RPMI7951 (cell line): ENCODE data around the gene SLC10A7. TPM values are rescaled to one million over a fixed set of nuclear protein-coding genes. Genes with fewer than 3 reads are reported as not detected.

Experiments used
- DNase-seq: peaks from one replicate; pipeline ENCODE4 v3.0.0-alpha.2; 2012; ENCODE audit warnings: low read depth
- total RNA-seq: library from RNA; depleted of rRNA; stranded (reverse); fragments of >200 nt; shearing (Covaris generic); gene quantifications from 2 replicates; pipeline ENCODE4 v1.2.3, GENCODE V29; 2014; rRNA removed

The SLC10A7 gene, protein sequence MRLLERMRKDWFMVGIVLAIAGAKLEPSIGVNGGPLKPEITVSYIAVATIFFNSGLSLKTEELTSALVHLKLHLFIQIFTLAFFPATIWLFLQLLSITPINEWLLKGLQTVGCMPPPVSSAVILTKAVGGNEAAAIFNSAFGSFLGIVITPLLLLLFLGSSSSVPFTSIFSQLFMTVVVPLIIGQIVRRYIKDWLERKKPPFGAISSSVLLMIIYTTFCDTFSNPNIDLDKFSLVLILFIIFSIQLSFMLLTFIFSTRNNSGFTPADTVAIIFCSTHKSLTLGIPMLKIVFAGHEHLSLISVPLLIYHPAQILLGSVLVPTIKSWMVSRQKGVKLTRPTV
- 6.4 and 9.3 TPM in 2 replicates for total RNA-seq

DNA sequence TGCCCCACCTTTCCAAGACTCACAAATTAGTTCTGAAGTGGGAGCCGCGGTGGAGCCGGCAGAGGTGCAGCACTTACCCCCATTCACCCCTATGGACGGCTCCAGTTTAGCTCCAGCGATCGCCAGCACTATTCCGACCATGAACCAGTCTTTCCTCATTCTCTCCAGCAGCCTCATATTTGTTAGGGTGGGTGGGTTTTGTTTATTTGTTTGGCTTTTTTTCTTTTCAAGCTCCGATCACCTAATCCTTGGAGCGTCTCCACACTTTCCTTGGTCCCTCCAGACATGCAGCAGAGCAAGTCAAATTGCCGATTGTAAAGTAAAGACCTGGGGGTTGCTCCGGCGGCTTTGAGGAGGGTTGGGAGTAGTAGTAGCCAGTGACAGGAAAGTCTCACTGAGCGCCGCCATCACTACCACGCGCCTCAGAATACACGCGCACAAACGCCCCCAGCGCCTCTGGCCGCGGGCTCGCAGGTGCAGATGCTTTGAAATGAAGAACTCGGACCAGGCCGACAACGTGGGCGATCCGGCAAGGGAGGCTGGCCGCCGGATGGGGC is at the start of gene SLC10A7:
Gene SLC10A7, minus strand, starts transcription at position 400 of the 557 bp plus-strand sequence. Its CDS starts 223 bp downstream, at position 177.
- DNase-seq: peak; percentile 71

DNA sequence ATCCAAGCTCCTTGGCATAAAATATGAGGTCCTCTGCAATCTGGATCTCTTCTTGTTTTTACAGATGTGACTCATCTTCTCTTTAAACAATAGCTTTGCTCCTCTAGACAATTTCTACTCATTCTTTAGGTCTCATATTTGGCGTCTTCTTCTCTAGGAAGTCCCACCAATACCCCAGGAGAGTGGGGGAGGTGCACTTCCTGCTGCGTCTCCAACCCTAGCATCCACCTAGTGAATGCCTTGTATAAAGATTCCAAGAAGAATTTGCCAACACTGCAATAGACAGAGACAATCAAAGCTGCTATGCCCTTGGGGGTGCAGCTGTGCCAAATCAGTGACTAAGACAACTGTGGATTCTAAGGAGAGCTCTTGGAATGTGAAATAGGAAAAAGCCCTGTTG is 45.7 kb upstream of the SLC10A7 start:
- peak; percentile 73 for DNase-seq

DNA sequence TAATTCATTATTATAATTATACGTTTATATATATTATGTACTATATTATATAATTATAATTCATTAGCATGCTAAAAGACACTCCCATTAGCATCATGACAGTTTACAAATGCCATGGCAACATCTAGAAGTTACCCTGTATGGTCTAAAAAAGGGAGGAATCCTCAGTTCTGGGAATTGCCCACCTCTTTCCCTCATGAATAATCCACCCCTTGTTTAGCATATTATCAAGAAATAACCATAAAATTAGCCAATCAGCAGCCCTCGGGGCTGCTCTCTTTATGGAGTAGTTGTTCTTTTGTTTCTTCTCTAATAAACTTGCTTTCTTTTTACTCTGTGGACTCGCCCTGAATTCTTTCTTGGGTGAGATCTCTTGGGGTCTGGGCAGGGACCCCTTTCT is 42.8 kb upstream of the SLC10A7 start:
- no peak for DNase-seq

DNA sequence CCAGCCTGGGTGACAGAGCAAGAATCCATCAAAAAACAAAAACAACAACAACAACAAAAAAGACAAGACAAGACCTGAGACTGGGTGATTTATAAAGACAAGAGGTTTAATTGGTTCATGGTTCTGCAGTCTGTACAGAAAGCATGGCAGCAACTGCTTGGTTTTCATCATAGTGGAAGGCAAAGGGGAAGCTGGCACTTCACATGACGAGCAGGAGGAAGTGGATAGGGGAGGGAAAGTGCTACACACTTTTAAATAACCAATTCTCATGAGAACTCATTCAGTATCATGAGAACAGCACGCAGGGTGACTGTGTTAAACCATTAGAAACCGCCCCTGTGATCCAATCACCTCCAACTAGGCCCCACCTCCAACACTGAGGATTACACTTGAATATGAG is 28.4 kb upstream of the SLC10A7 start:
- no peak for DNase-seq

DNA sequence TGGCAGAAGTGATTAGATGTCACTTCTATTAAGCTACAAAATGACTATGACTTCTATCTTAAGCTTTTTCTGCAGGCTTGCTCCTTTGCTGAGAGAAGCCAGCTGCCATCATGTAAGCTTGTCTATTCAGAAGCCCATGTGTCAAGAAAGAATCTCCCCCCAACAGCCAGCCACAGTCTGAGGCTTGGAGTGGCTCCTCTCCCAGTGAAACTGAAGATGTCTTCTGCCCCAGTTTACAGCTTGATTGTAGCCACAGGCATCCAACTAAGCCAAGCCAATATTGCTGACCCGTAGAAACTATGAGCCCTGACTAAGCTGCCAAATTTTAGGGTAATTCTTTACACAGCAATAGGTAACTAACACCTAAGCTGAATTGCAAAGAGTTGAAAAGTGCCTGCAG is 26.7 kb upstream of the SLC10A7 start:
- DNase-seq: no peak

DNA sequence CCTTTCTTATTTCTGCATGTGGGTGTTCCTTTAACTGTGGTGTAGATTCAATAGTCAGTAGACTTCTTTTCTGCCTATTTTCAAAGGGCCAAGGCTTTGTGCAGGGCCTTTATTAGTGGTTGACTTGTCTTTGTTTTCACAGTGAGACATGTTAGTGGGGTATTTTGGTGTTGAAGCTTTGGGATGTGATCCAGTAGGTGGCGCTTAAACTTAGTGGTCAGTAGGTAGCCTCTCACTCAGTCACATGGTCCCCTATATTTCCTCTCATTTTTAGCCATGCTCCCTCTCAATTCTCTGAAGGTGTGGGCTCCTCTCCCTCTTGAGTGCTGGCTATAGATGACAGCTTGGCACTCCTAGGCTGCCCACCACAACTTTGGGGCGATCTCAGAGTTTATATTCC is 23.4 kb upstream of the SLC10A7 start:
- peak; percentile 50 for DNase-seq

DNA sequence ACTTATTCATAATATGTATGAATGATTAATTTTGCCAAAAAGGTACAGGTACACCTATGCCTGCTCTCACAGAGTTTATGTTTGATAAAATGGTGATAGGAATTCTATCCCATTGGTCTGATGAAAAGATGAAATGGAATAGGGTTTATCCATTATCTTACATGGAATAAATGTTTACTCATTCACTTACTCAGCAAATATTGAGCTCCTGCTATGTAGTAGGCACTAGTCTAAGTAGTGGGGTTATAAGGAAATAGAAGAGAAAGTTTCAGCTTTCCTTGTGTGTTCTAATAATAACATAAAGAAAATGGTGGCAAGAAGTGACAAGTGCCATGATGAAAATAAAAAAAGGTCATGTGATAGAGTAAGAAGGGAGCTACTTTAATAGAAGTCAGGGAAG is 12.4 kb upstream of the SLC10A7 start:
- DNase-seq: no peak

DNA sequence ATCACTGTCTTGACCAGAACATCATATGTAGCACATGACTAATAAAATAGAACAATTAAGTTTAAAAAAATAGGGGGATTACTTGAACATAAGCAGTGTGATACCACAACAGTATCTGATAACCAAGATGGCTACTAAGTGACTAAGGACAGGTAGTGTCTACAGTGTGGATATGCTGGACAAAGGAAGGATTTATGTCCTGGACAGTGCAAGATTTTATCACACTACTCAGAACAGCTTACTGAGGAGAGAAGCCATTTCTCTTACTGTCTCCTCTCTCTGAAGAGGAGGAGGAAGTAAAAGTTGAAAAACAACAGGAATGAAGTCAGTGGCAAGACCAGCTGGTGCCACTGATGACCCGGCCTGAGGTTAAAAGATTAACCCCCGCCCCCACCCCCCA is 4.0 kb upstream of the SLC10A7 start:
- no peak for DNase-seq

DNA sequence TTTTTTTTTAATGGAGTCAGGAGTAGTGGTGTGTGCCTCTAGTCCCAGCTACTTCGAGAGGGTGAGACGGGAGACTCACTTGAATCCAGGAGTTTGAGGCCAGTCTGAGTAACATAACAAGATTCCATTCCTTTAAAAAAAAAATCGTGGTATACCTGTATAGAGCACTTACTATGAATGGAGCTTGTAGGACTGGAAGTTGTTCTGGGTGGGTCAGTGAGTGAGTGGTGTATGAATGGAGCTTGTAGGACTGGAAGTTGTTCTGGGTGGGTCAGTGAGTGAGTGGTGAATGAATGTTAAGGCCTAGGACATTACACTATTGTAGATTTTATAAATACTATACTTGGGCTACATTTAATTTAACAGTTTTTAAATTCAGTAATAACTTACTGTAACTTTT is 2.9 kb upstream of the SLC10A7 start:
- DNase-seq: no peak

DNA sequence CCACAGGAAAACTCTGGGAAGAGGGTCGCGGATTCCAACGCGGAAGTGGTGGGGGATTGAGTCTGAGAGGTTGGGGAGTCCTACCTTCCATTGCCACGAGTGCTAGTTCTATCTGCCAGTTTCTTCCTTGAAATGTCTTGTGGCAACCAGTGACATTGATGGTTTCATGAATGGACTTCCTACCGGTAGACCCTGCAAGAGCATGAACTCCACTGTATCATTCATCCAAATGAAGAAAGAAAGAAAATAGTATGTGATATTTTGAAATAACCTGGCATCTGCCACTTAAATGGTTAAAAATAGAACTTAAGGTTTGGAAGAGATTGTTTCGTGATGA is 1.1 kb upstream of the SLC10A7 start:
- peak; percentile 19 for DNase-seq

DNA sequence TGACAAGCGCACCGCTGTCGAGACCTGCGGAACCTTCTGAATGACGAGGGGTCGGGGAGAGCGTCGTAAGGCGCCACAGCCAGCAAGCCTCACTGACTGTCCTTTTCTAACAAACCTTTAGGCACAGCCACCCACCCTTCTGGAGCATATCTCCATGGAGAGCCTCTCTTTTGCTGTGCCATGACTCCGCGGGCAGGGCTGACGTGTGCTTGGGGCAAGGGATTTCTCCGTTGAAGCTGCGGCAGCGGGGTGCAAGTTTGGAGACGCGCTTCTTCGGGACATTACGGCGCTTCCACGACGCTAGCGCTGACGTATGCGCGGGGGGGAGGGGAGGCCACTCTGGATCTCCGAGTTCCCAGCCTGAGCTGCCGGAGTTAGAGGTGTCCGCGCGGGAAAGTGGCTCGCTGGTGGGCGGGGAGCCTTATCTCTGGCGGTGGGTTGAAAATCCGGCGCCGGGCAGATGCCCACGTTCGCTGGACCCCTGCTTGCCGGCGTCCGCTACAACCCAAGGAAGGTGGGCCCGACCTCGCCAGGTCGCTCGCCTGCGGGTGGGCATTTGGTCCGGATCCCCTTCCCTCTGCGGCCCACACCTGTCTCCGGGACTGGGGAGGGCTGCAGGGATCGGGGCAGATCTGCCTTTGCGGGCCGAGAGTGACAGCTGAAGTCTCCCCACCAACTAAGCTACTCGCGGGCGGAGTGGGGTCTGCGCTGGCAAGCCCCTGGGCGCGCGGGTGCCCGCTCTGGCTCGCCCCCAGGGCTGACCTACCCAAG is 543 bp upstream of the SLC10A7 start:
- DNase-seq: peak; percentile 77

DNA sequence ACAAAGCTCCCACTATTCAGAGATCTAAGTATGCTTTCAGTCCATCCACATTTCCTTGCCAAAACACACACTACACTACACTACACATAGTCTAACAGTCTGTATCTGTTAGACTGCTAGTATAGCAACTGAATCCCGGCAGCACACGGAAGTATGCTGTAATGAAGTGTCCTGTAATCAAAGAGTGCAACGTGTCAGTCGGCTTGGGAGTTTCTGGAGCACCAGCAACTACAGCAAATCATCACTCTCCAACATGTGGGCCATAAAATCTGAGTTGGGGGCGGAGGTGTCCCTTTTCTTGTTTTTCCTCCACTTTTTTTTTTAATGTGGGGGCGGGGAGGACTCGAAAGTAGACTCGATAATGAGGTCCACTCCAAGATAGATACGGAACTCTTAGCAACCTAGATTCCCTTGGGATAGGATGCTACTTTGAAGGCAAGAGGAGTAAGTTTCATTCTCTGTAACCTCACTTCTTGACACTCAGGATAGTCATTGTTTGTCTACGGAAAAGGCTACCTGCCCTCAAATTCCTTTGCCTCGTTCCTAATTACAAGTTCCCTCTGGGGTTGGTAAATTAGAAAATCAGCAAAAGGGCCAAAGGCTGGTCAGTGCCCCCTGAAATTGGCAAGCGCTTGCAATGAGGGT is 722 bp downstream of the SLC10A7 start:
- DNase-seq: peak; percentile 53

DNA sequence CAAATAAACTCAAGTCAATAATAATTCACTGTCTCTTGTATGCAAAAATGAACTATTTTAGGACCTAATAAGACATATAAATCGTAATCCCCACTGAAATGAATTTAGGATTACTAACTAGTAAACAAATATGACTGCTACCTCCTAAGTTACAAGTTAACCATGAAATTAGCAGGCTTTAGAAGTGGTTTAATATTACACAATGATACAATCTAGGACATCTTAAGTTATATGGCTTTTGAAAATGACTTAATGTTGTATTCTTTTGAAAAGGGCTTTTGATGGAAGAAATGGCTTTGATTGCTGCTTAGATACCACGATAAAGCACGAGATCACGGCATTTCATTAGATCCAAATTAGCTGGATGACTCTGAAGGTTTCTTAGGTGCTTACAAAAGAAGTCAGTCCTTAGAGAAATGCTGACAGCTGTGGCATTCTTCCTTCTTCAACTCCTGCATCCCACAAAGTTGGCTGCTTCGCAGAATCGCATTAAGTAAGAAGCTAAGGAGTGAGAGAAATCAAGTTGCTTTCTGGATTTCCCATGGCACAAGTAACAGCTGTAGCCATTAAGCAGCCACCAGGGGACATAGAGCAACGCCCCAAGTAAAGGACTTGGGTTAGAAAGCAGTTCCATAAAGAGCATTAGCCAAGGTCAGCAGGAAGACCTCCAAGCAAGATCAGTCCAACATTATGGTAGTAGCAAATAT is 6.9 kb downstream of the SLC10A7 start:
- DNase-seq: no peak

DNA sequence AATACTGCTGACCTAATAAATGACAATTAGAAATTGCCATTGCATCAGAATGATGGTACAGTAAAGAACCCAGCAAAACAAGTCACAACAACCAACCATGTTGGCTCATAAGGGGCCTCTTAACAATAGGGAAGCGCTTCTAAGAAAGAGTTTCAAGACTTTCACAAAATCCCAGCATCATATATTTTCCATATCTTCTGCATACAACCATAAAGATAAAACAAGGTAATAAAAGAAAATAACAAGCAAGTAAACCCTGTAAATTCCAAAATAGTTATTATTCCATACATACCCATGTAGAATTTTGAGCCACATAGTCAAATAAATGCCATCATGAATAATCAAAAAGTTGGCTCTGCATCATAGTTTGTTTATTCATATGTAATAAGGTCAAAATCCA is 8.2 kb downstream of the SLC10A7 start:
- no peak for DNase-seq

DNA sequence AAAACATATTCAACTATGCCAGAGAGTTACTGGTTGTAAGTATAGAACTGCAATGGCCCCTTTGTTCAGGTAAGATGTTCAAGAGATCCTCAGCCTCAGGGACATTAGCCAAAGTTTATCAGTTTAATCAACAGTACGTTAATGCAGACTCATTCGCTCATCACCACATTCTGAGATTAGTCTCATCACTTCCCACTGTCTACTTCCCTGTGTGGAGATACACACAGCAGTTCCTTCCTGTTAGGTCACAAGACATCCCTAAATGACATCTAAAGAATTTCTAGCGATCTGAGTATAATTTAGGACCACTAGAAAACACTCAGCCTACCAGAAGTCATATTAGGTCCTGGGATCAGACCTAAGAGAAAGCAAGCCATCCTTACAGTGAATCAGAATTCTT is 10.4 kb downstream of the SLC10A7 start:
- DNase-seq: no peak

DNA sequence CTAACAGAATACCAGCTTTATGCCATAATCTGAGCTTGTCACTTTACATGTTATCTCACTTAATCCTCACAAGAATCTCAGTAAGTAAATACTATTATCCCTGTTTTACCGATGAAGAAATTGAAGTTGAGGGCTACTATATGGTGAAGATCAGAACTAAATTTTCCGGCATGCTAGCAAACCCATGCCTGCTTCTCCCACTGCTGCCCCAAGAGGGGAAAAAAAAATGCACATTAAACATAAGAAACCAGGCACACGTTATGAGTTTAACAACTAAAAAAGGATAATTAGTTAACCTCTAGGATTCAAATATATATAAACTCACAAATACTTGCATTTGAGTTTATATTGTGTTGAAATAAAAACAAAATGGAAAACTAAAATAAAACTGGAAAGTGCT is 10.8 kb downstream of the SLC10A7 start:
- no peak for DNase-seq

DNA sequence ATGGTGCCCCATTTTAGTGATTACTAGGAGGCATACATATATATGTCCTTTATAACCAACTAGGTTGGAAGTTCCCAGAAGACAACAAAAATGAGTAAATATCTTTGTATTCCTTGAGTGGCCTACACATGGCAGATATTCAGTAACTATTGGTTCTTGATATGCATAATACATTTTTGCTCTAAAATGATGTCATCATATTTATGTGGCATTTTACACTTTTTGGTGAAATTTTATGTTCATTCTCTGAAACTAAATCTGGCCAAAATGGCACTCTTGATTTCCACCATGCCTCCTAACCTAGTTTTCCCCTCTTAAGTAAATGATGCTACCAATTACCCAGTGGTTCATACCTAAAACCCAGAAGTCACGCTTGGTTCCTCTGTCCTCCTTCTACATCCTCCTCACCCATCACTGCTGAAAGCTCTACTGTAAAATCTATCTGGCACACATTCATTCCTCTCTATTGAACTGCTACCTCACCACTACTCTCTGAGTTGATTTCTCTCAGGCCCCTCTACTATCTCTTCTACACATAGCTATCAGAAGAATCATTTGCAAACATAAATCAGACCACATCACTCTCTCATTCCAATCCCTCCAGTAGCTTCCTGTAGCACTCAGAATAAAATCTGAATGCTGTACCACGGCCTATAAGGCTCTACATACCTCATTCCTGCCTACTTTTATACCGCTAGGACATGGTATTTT is 13.4 kb downstream of the SLC10A7 start:
- no peak for DNase-seq

DNA sequence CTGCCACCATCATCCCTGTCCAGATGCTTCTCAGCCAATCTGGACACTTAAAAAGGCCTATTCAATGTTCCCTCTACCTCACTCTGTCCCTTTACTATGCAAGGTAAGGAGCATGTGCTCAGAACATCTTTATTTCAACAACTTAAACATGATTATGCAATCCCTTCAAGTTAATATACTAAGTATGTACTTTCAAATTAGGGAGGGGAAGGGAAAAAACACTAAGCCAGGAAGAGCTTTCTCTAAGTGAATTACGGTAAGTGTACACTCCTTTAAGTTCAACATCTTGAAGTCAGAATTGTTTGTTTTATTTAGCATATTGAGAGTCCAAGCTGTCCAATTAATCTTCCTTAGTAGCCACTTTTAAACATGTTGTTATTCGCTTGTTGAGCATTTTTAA is 14.1 kb downstream of the SLC10A7 start:
- DNase-seq: no peak

DNA sequence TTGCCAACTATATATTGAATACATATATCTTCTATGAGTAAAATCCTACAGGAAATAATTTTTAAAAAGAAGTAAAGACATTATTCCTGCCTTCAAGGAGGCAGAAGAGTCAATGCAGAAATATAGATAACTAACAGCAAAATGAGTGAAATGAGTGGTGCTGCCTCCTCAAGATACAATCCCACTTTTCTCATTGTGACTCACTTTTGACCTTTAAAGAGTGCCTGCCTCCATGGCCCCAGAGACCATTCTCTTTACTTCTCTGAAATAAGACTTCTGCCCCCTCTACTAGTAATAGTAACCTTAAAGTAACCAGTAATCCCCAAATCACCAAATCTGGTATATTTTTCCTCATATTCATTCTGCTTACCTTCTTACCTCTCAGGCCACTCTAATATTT is 15.5 kb downstream of the SLC10A7 start:
- no peak for DNase-seq

DNA sequence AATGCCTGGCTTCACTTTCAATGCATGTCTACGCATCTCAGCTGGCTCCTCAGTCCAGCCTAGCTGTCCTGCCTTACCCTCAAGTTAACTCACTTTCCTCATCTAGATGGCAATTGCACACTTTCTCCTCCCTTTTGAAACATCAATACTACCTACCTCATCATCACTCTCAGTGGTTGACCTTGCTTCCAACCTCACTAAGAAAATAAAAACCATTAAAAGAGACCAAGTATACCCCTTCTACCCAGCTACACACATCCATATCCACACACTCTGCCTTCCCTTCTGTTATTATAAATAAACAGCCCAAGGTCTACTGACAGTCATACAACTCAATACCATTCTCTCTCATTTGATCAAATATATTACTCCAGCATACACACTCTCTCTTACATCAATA is 21.5 kb downstream of the SLC10A7 start:
- no peak for DNase-seq

DNA sequence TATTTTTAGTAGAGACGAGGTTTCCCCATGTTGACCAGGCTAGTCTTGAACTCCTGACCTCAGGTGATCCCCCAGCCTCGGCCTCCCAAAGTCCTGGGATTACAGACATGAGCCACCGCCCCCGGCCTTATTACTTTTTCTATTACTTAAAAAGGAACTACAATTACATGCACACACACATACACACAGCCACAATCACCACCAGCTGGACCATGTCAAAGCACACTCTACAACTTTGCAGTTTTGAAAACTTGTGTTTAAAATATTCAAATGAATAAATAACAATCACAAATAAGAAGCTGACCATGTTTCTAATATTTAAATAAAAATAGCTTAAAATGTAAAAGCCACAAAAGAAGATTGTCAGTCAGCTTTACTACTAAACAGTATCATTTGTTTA is 23.4 kb downstream of the SLC10A7 start:
- DNase-seq: no peak
